Testis (tissue), 3 donors: ENCODE data around the gene MRPL36. TPM values are rescaled to one million over a fixed set of nuclear protein-coding genes. Genes with fewer than 3 reads are reported as not detected.

Experiments
- DNase-seq: peaks from one replicate; pipeline ENCODE4 v3.0.0-alpha.2; 2019
- H3K27ac ChIP-seq, 2 donors: fragments of 200-600 bp; sonication (generic); one replicate each; pipeline ENCODE4 v1.5.1; 2019
- H3K27me3 ChIP-seq: fragments of 200-600 bp; sonication (generic); one replicate; pipeline ENCODE4 v1.5.1; 2019
- H3K36me3 ChIP-seq: fragments of 200-600 bp; sonication (generic); one replicate; pipeline ENCODE4 v1.5.1; 2017; ENCODE audit warnings: low read depth; ENCODE audit errors: missing control alignments
- H3K4me1 ChIP-seq: fragments of 200-600 bp; sonication (generic); one replicate; pipeline ENCODE4 v1.5.1; 2019
- H3K4me3 ChIP-seq, 2 donors: fragments of 200-600 bp; sonication (generic); one replicate each; pipeline ENCODE4 v1.5.1; 2017 to 2019
- H3K9me3 ChIP-seq: fragments of 200-600 bp; sonication (generic); one replicate; pipeline ENCODE4 v1.5.1; 2017
- CTCF ChIP-seq, 3 experiments: fragments of 450-650 bp in 2 of 3; fragments of 200-600 bp in 1 of 3; sonication (generic) in 1 of 3; IDR thresholded peaks; one replicate each; pipeline ENCODE4 v1.5.1; 2016 to 2019; ENCODE audit warnings: antibody characterized with exemption in 3 of 3, mild to moderate bottlenecking in 2 of 3, moderate library complexity in 1 of 3
- POLR2A ChIP-seq: fragments of 450-650 bp; IDR thresholded peaks from one replicate; pipeline ENCODE4 v1.6.1; 2017; ENCODE audit warnings: antibody characterized with exemption, mild to moderate bottlenecking, moderate library complexity
- WGBS, 2 donors: methylation state at CpG; one replicate each; pipeline ENCODE4 v1.1.5; 2018; 5-methylcytosine and 5-hydroxymethylcytosine counted together
- intact Hi-C: fragments of 100-400 bp; cut with DNase I; formaldehyde crosslinking; loops from one replicate; pipeline ENCODE4 v1.15.1; 2023; ENCODE audit warnings: low total_unique reads
- polyA plus RNA-seq: library from polyadenylated mRNA; stranded (reverse); fragments of 350-450 nt; fragmentation: Illumina TruSeq; extraction: RNeasy Lipid Tissue Mini Kit (QIAGEN cat#74804); gene quantifications from one replicate; pipeline ENCODE4 v1.2.3, GENCODE V29; 2014; ENCODE audit warnings: low read depth, low replicate concordance; ENCODE audit not compliant: insufficient read depth
- total RNA-seq, 2 donors: library from RNA; depleted of rRNA; stranded (reverse); fragments of >200 nt; gene quantifications; one replicate each; pipeline ENCODE4 v1.2.3, GENCODE V29; 2016

Gene MRPL36
- total and polyA plus RNA-seq, 3 donors from 2014 or later: 60.8 to 164 (median 101) TPM

- no peaks in the 10 kb centered on the region for H3K4me1 ChIP-seq
- H3K36me3 ChIP-seq: no peaks in the 10 kb centered on the region
- no peaks in the 10 kb centered on the region for H3K9me3 ChIP-seq
- TF ChIP-seq POLR2A (no peak), CTCF (IDR thresholded peaks at IDR 0.05) (no peak)
- no peaks in the 10 kb centered on the region for H3K27me3 ChIP-seq
- DNase-seq: no peak
- WGBS, 2 donors: 86 to 87% methylated on average over 19 of the region's 19 CpGs
- H3K27ac ChIP-seq: no peak overlapping the region
- no peak overlapping the region for H3K4me3 ChIP-seq
- intact Hi-C loops: no loop called here
Measured at GRCh38 chr5:1748845-1749244, 50.8 kb downstream of the MRPL36 start.

Other genes starting within 250 kb of the MRPL36 start
- gene NDUFS6, start 1.6 kb upstream of the MRPL36 start, total RNA-seq: 10 to 100 TPM; 54.9 to 58.7 TPM
- 59.3 TPM for gene NDUFS6, start 1.6 kb upstream of the MRPL36 start, polyA plus RNA-seq
- gene IRX4, start 83.1 kb upstream of the MRPL36 start, total RNA-seq: 1 to 10 TPM; 2.0 to 2.7 TPM
- gene IRX4, start 83.1 kb upstream of the MRPL36 start, polyA plus RNA-seq: 0.32 TPM